Stimulated activated CD4-positive, alpha-beta T cell treated with anti-CD3 and anti-CD28 coated beads, Interleukin-15, amount 100 ng/mL, for 48 hours (primary cell): ENCODE data around the gene FBXL22.

ENCODE experiments used
- DNase-seq, 2 donors: peaks; one replicate each; pipeline ENCODE4 v3.0.0-alpha.2; 2020; ENCODE audit warnings: low read depth in 2 of 2

Gene FBXL22

GRCh38 chr15:63597038-63597790, at the start of gene FBXL22:
Gene FBXL22 (plus strand): TSS chr15:63597387. CDS start chr15:63597393, 6 bp downstream.
- DNase-seq = no peak

GRCh38 chr15:63551400-63551799, 45.8 kb upstream of the FBXL22 start:
- DNase-seq = no peak

GRCh38 chr15:63553388-63553791, 43.8 kb upstream of the FBXL22 start:
- DNase-seq = no peak

- DNase-seq = no peak
Measured at GRCh38 chr15:63554337-63554927, 42.8 kb upstream of the FBXL22 start.

- DNase-seq = no peak
Measured at GRCh38 chr15:63555507-63555906, 41.7 kb upstream of the FBXL22 start.

- no peak for DNase-seq
Measured at GRCh38 chr15:63556246-63556645, 40.9 kb upstream of the FBXL22 start.

GRCh38 chr15:63556736-63557135, 40.5 kb upstream of the FBXL22 start:
- DNase-seq = no peak

- no peak for DNase-seq
Measured at GRCh38 chr15:63559753-63560152, 37.4 kb upstream of the FBXL22 start.

GRCh38 chr15:63560741-63561448, 36.3 kb upstream of the FBXL22 start:
- peak; percentile 47 to 64 for DNase-seq

- DNase-seq = no peak
Measured at GRCh38 chr15:63564093-63564492, 33.1 kb upstream of the FBXL22 start.

GRCh38 chr15:63565536-63566186, 31.5 kb upstream of the FBXL22 start:
- no peak for DNase-seq

GRCh38 chr15:63572749-63573464, 24.3 kb upstream of the FBXL22 start:
- no peak for DNase-seq

- DNase-seq = no peak
Measured at GRCh38 chr15:63573533-63573932, 23.7 kb upstream of the FBXL22 start.

- no peak for DNase-seq
Measured at GRCh38 chr15:63575312-63575711, 21.9 kb upstream of the FBXL22 start.

GRCh38 chr15:63576441-63576840, 20.7 kb upstream of the FBXL22 start:
- DNase-seq = no peak

GRCh38 chr15:63582179-63582578, 15.0 kb upstream of the FBXL22 start:
- no peak for DNase-seq

- no peak for DNase-seq
Measured at GRCh38 chr15:63582718-63583426, 14.3 kb upstream of the FBXL22 start.

GRCh38 chr15:63586790-63587189, 10.4 kb upstream of the FBXL22 start:
- no peak for DNase-seq

- no peak for DNase-seq
Measured at GRCh38 chr15:63587527-63587926, 9.7 kb upstream of the FBXL22 start.

- DNase-seq = no peak
Measured at GRCh38 chr15:63588826-63589225, 8.4 kb upstream of the FBXL22 start.
